Osteocyte (in vitro differentiated cells): Measurements from ENCODE around the gene FNIP2. TPM values are rescaled to one million over a fixed set of nuclear protein-coding genes. Genes with fewer than 3 reads are reported as not detected.

Source experiments
- DNase-seq: peaks from one replicate; pipeline ENCODE4 v3.0.0; 2021; ENCODE audit warnings: mixed read lengths; ENCODE audit not compliant: unreplicated experiment; ENCODE audit errors: extremely low spot score
- H3K27ac Mint-ChIP-seq: one replicate; pipeline ENCODE4 v1.8.0; 2021; ENCODE audit warnings: mild to moderate bottlenecking, mixed read lengths; ENCODE audit not compliant: unreplicated experiment
- H3K27me3 Mint-ChIP-seq: one replicate; pipeline ENCODE4 v1.8.0; 2021; ENCODE audit warnings: mixed read lengths; ENCODE audit not compliant: unreplicated experiment
- H3K36me3 Mint-ChIP-seq: one replicate; pipeline ENCODE4 v1.8.0; 2021; ENCODE audit warnings: mixed read lengths; ENCODE audit not compliant: unreplicated experiment
- H3K4me1 Mint-ChIP-seq: one replicate; pipeline ENCODE4 v1.8.0; 2021; ENCODE audit warnings: mixed read lengths; ENCODE audit not compliant: unreplicated experiment
- H3K4me3 Mint-ChIP-seq: one replicate; pipeline ENCODE4 v1.8.0; 2021; ENCODE audit warnings: mild to moderate bottlenecking, moderate library complexity, mixed read lengths; ENCODE audit not compliant: unreplicated experiment
- H3K9me3 Mint-ChIP-seq: one replicate; pipeline ENCODE4 v1.8.0; 2021; ENCODE audit warnings: mixed read lengths; ENCODE audit not compliant: unreplicated experiment
- CTCF ChIP-seq: fragments of 200-600 bp; sonication (generic); IDR thresholded peaks from 2 replicates; pipeline ENCODE4 v1.5.0; 2021; ENCODE audit warnings: antibody characterized with exemption, mild to moderate bottlenecking, moderate library complexity
- total RNA-seq: library from RNA; stranded (reverse); gene quantifications from 2 replicates; pipeline ENCODE4 v1.2.1, GENCODE V29; 2021

The FNIP2 gene
- total RNA-seq, 1 donor from 2014 or later: 14.4 TPM

- TF ChIP-seq CTCF: no peak
- Mint-ChIP-seq H3K4me3 (no peak overlapping the region), H3K4me1 (peaks cover 46% of the 10 kb centered on the region), H3K27ac (no peak overlapping the region), H3K36me3 (no peaks in the 10 kb centered on the region), H3K27me3 (no peaks in the 10 kb centered on the region), H3K9me3 (no peaks in the 10 kb centered on the region)
- DNase-seq: no peak
Observed at GRCh38 chr4:158778712-158779111, 9.9 kb downstream of the FNIP2 start.

- H3K36me3 Mint-ChIP-seq: no peaks in the 10 kb centered on the region
- no peak for TF ChIP-seq CTCF
- no peak overlapping the region for H3K4me3 Mint-ChIP-seq
- no peaks in the 10 kb centered on the region for H3K27me3 Mint-ChIP-seq
- H3K9me3 Mint-ChIP-seq: no peaks in the 10 kb centered on the region
- DNase-seq: no peak
- peak overlapping the region; percentile 78 for H3K27ac Mint-ChIP-seq
- H3K4me1 Mint-ChIP-seq: peaks cover 49% of the 10 kb centered on the region
Observed at GRCh38 chr4:158781963-158782362, 13.1 kb downstream of the FNIP2 start.

GRCh38 chr4:158782551-158783360, 13.9 kb downstream of the FNIP2 start:
- no peaks in the 10 kb centered on the region for H3K27me3 Mint-ChIP-seq
- no peaks in the 10 kb centered on the region for H3K9me3 Mint-ChIP-seq
- TF ChIP-seq CTCF: no peak
- no peaks in the 10 kb centered on the region for H3K36me3 Mint-ChIP-seq
- H3K27ac Mint-ChIP-seq: peak overlapping the region; percentile 78
- no peak overlapping the region for H3K4me3 Mint-ChIP-seq
- DNase-seq: no peak
- peaks cover 50% of the 10 kb centered on the region for H3K4me1 Mint-ChIP-seq

DNA sequence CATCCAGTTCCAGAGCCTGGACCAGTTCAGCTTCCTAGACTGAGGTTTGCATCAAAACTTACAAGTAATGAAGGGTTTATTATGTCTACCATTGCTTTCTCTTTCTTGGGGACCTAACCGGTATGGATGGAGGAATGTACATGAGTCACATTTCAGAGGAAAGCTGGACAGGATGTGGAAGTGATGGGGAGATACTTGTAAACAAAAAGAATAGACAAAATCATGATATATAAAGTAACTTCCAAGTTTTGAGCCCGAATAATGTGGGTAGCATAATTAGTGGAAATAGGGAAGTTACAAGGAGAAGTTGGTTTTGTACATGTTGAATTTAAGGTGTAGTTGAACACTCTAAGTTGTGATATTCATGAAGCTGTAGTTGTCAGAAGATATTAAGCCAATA, 15.0 kb downstream of the FNIP2 start:
- no peaks in the 10 kb centered on the region for H3K36me3 Mint-ChIP-seq
- H3K9me3 Mint-ChIP-seq: no peaks in the 10 kb centered on the region
- H3K27ac Mint-ChIP-seq: no peak overlapping the region
- no peak overlapping the region for H3K4me3 Mint-ChIP-seq
- no peak for TF ChIP-seq CTCF
- peaks cover 48% of the 10 kb centered on the region for H3K4me1 Mint-ChIP-seq
- H3K27me3 Mint-ChIP-seq: no peaks in the 10 kb centered on the region
- no peak for DNase-seq

DNA sequence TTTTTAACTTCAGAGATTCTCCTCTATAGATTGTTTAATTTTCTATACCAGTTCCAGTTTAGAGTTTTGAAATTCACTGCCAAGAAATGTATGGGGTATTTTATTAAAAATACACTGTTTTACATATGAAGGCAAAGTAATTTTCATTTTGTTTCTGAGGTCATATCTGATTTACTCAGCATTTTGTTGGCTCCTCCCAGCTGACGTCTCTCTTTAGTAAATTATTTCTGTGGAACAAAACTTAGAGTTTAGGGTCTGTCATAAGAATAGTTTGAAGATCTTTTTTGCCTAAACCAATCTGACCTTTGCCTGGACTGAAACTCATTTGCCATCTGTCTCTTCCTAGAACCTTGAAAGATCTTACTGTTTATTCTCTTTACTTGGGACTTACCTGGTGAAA, 16.9 kb downstream of the FNIP2 start:
- Mint-ChIP-seq H3K4me1 (peaks cover 49% of the 10 kb centered on the region), H3K4me3 (no peak overlapping the region), H3K36me3 (no peaks in the 10 kb centered on the region), H3K27me3 (no peaks in the 10 kb centered on the region), H3K9me3 (no peaks in the 10 kb centered on the region), H3K27ac (peak overlapping the region; percentile 71)
- TF ChIP-seq CTCF: no peak
- no peak for DNase-seq
